ENCODE data around the gene TIMM13.

GRCh38 chr19:2427429-2428320 lies at the start of gene TIMM13:
- TF ChIP-seq, protein P1, sequence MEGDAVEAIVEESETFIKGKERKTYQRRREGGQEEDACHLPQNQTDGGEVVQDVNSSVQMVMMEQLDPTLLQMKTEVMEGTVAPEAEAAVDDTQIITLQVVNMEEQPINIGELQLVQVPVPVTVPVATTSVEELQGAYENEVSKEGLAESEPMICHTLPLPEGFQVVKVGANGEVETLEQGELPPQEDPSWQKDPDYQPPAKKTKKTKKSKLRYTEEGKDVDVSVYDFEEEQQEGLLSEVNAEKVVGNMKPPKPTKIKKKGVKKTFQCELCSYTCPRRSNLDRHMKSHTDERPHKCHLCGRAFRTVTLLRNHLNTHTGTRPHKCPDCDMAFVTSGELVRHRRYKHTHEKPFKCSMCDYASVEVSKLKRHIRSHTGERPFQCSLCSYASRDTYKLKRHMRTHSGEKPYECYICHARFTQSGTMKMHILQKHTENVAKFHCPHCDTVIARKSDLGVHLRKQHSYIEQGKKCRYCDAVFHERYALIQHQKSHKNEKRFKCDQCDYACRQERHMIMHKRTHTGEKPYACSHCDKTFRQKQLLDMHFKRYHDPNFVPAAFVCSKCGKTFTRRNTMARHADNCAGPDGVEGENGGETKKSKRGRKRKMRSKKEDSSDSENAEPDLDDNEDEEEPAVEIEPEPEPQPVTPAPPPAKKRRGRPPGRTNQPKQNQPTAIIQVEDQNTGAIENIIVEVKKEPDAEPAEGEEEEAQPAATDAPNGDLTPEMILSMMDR (IDR thresholded peaks at IDR 0.05), result peak in 1 of 3 experiments; percentile 24
- peak in 1 of 2 donors; percentile 8 for TF ChIP-seq POLR2A (IDR thresholded peaks at IDR 0.05)

Data from vagina (tissue), 2 donors.